ENCODE results near the gene KCNG2.
"Not testable (repeated sequence)": the region's sequence is repeated elsewhere in the genome, so short reads cannot be mapped to it uniquely, and the experiment has no call there.

Gene KCNG2

GRCh38 chr18:79852561-79853302 is 55.0 kb downstream of the KCNG2 start:
- DNase-seq (ENCODE audit: low read depth, low spot score): no peak

- DNase-seq (ENCODE audit: low read depth, low spot score): no peak
Measured at GRCh38 chr18:79853303-79853992, 55.7 kb downstream of the KCNG2 start.

GRCh38 chr18:79853993-79854364 is 56.2 kb downstream of the KCNG2 start:
- DNase-seq (ENCODE audit: low read depth, low spot score): no peak

GRCh38 chr18:79855147-79855933 is 57.6 kb downstream of the KCNG2 start:
- DNase-seq (ENCODE audit: low read depth, low spot score): no peak

- no peak for DNase-seq (ENCODE audit: low read depth, low spot score)
Measured at GRCh38 chr18:79856119-79857007, 58.6 kb downstream of the KCNG2 start.

GRCh38 chr18:79857082-79857671 is 59.4 kb downstream of the KCNG2 start:
- DNase-seq (ENCODE audit: low read depth, low spot score): no peak

- DNase-seq (ENCODE audit: low read depth, low spot score): no peak
Measured at GRCh38 chr18:79859314-79859713, 61.6 kb downstream of the KCNG2 start.

GRCh38 chr18:79861687-79862086 is 63.9 kb downstream of the KCNG2 start:
- no peak for DNase-seq (ENCODE audit: low read depth, low spot score)

GRCh38 chr18:79862562-79862961 is 64.8 kb downstream of the KCNG2 start:
- no peak for DNase-seq (ENCODE audit: low read depth, low spot score)

- no peak for DNase-seq (ENCODE audit: low read depth, low spot score)
Measured at GRCh38 chr18:79863161-79864005, 65.6 kb downstream of the KCNG2 start.

- DNase-seq (ENCODE audit: low read depth, low spot score): no peak
Measured at GRCh38 chr18:79864006-79864725, 66.4 kb downstream of the KCNG2 start.

GRCh38 chr18:79864955-79865354 is 67.2 kb downstream of the KCNG2 start:
- DNase-seq (ENCODE audit: low read depth, low spot score): not testable (repeated sequence)

- DNase-seq (ENCODE audit: low read depth, low spot score): not testable (repeated sequence)
Measured at GRCh38 chr18:79865951-79866350, 68.2 kb downstream of the KCNG2 start.

- no peak for DNase-seq (ENCODE audit: low read depth, low spot score)
Measured at GRCh38 chr18:79866889-79867574, 69.3 kb downstream of the KCNG2 start.

- no peak for DNase-seq (ENCODE audit: low read depth, low spot score)
Measured at GRCh38 chr18:79867666-79868065, 69.9 kb downstream of the KCNG2 start.

- no peak for DNase-seq (ENCODE audit: low read depth, low spot score)
Measured at GRCh38 chr18:79868168-79868784, 70.5 kb downstream of the KCNG2 start.

- DNase-seq (ENCODE audit: low read depth, low spot score): no peak
Measured at GRCh38 chr18:79868811-79869541, 71.2 kb downstream of the KCNG2 start.

Measured in activated CD4-positive, CD25-positive, alpha-beta regulatory T cell treated with anti-CD3 and anti-CD28 coated beads, Interleukin-2, amount 50 U/mL, for 16 hours (primary cell).